ENCODE results near the gene DLGAP1.
"Not testable (repeated sequence)": the region's sequence is repeated elsewhere in the genome, so short reads cannot be mapped to it uniquely, and the experiment has no call there.

The DLGAP1 gene

GRCh38 chr18:3583106-3583872 lies 871.8 kb downstream of the DLGAP1 start:
- DNase-seq (ENCODE audit: low spot score in 2 of 2) = peak in 1 of 2 donors; percentile 46
- peaks cover 27% of the 10 kb centered on the region for H3K4me1 Mint-ChIP-seq
- H3K36me3 Mint-ChIP-seq, ATAC-seq, H3K27ac Mint-ChIP-seq, H3K9me3 Mint-ChIP-seq, H3K4me3 Mint-ChIP-seq: not testable (repeated sequence)

DNA sequence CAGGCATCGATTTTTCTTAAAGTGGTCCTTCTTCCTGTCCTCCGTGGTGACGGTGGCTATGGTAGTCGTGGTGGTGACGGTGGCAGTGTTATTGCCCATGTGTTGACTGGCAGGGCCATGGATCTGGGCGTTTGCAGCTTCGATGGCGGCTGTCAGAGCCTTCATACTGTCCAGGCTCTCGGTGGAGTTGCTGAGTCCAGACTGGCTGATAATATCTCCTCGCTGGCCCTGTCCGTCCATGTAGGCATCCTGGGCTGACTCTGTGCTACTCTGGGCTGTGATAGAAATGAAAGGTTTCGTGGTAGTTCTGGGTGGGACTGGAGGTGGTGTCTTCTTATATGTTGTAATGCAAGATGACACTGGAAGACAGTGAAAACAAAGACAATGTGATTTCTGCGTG lies 873.2 kb downstream of the DLGAP1 start:
- DNase-seq (ENCODE audit: low spot score in 2 of 2) (peak in 1 of 2 donors; percentile 37), ATAC-seq (no peak)
- H3K9me3 Mint-ChIP-seq = no peaks in the 10 kb centered on the region
- H3K4me3 Mint-ChIP-seq = no peak overlapping the region
- peaks cover 24% of the 10 kb centered on the region for H3K4me1 Mint-ChIP-seq
- H3K27ac Mint-ChIP-seq = no peak overlapping the region
- no peaks in the 10 kb centered on the region for H3K36me3 Mint-ChIP-seq

DNA sequence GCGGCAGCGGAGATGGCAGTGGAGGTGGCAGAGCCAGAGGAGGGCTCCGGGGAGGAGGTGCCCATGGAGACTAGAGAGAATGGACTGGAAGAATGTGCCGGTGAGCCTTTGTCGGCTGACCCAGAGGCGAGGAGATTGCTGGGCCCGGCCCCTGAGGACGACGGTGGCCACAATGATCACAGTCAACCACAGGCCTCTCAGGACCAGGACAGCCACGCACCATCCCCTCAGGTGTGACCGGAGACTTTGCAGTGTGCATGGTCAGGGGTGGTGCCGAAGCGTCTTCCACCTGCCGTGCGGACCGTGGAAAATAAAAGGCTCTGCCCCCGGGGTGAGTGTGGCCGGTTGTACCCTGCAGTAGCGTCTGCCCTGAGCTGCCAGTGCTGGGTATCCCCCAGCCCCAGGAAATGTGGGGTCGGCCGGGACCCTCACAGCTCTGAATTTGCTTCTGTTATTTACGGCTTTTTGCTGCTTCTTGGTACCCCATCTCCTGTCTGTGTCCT lies 874.5 kb downstream of the DLGAP1 start:
- H3K4me1 Mint-ChIP-seq = peaks cover 11% of the 10 kb centered on the region
- peak in 1 of 2 donors; percentile 39 for DNase-seq (ENCODE audit: low spot score in 2 of 2)
- not testable (repeated sequence) for H3K36me3 Mint-ChIP-seq, H3K4me3 Mint-ChIP-seq, H3K27ac Mint-ChIP-seq, H3K9me3 Mint-ChIP-seq, ATAC-seq

GRCh38 chr18:3579701-3580100 lies 875.4 kb downstream of the DLGAP1 start:
- Mint-ChIP-seq H3K9me3 (no peaks in the 10 kb centered on the region), H3K36me3 (no peaks in the 10 kb centered on the region), H3K4me3 (no peak overlapping the region), H3K27ac (no peak overlapping the region), H3K4me1 (peaks cover 7% of the 10 kb centered on the region)
- no peak for ATAC-seq
- no peak for DNase-seq (ENCODE audit: low spot score in 2 of 2)

DNA sequence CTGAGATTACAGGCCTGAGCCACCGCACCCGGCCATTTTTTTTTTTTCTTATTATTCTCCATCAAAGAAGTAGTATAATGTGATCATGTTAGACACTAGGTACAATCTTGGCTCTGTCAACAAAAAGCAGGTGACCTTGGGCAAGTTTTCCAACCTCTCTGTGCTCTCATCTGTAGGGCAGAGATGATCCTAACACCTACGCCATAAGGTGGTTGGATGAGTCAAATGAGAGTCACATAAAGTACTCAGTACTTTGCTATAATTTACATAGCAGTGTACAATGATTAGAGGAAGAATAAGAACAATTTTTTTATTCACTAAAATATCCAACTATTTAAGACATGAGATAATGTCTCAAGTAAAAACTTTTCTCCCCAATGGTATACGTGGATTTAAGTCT lies 876.5 kb downstream of the DLGAP1 start:
- H3K4me1 Mint-ChIP-seq = peaks cover 7% of the 10 kb centered on the region
- DNase-seq (ENCODE audit: low spot score in 2 of 2) = peak in 1 of 2 donors; percentile 41
- H3K9me3 Mint-ChIP-seq = no peaks in the 10 kb centered on the region
- ATAC-seq = peak; percentile 94
- H3K36me3 Mint-ChIP-seq = no peaks in the 10 kb centered on the region
- H3K4me3 Mint-ChIP-seq = no peak overlapping the region
- H3K27ac Mint-ChIP-seq = no peak overlapping the region

DNA sequence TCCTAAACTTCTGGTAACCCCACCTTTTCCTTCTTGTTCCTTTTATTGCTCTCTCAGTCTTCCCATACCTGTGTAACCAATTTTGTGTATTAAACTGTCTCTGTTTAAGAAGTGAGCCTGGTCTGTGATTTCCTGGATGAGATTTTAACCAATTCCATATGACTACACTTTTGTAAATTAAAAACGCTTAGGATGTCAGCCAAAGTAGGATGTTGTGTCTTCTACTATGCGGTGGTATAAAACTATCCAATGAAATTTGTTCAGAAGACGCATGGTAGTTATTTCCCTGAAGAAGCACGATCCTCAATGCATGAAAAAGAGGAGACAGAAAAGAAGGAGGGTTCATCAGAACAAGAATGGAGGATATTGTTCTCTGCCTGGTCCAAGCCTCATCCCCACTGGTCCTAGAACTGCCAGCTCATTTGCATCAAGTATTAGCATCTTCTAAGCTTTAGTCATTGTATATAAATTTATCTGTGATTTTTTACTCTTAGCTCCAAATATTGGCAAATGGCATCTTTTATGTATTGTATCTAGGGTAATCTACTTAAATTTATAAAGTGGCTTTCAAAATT lies 877.7 kb downstream of the DLGAP1 start:
- H3K9me3 Mint-ChIP-seq = no peaks in the 10 kb centered on the region
- H3K4me3 Mint-ChIP-seq = no peak overlapping the region
- H3K4me1 Mint-ChIP-seq = no peaks in the 10 kb centered on the region
- DNase-seq (ENCODE audit: low spot score in 2 of 2) (no peak), ATAC-seq (no peak)
- no peak overlapping the region for H3K27ac Mint-ChIP-seq
- H3K36me3 Mint-ChIP-seq = no peaks in the 10 kb centered on the region

GRCh38 chr18:3572761-3573160 lies 882.3 kb downstream of the DLGAP1 start:
- DNase-seq (ENCODE audit: low spot score in 2 of 2) = no peak
- Mint-ChIP-seq H3K4me1 (no peaks in the 10 kb centered on the region), H3K4me3 (no peak overlapping the region), H3K36me3 (no peaks in the 10 kb centered on the region), H3K9me3 (no peaks in the 10 kb centered on the region), H3K27ac (no peak overlapping the region)
- ATAC-seq = no peak

GRCh38 chr18:3566851-3567250 lies 888.3 kb downstream of the DLGAP1 start:
- no peak for DNase-seq (ENCODE audit: low spot score in 2 of 2)
- Mint-ChIP-seq H3K4me3 (no peak overlapping the region), H3K9me3 (peaks cover 6% of the 10 kb centered on the region), H3K4me1 (no peaks in the 10 kb centered on the region), H3K27ac (no peak overlapping the region), H3K36me3 (no peaks in the 10 kb centered on the region)
- ATAC-seq = no peak

GRCh38 chr18:3560755-3561154 lies 894.4 kb downstream of the DLGAP1 start:
- H3K27ac Mint-ChIP-seq = no peak overlapping the region
- no peaks in the 10 kb centered on the region for H3K4me1 Mint-ChIP-seq
- ATAC-seq (no peak), DNase-seq (ENCODE audit: low spot score in 2 of 2) (no peak)
- peaks cover 6% of the 10 kb centered on the region for H3K9me3 Mint-ChIP-seq
- H3K36me3 Mint-ChIP-seq = no peaks in the 10 kb centered on the region
- no peak overlapping the region for H3K4me3 Mint-ChIP-seq

GRCh38 chr18:3554811-3555427 lies 900.2 kb downstream of the DLGAP1 start:
- no peak for ATAC-seq

GRCh38 chr18:3554091-3554601 lies 901.0 kb downstream of the DLGAP1 start:
- Mint-ChIP-seq H3K4me3 (no peak overlapping the region), H3K9me3 (no peaks in the 10 kb centered on the region), H3K4me1 (peaks cover 6% of the 10 kb centered on the region), H3K36me3 (no peaks in the 10 kb centered on the region), H3K27ac (no peak overlapping the region)
- DNase-seq (ENCODE audit: low spot score in 2 of 2) = no peak
- ATAC-seq = no peak

More at GRCh38 chr18:3554811-3555427, 900.2 kb downstream of the DLGAP1 start:
- no peaks in the 10 kb centered on the region for H3K36me3 Mint-ChIP-seq
- peaks cover 6% of the 10 kb centered on the region for H3K4me1 Mint-ChIP-seq
- H3K27ac Mint-ChIP-seq = no peak overlapping the region
- no peaks in the 10 kb centered on the region for H3K9me3 Mint-ChIP-seq
- no peak for DNase-seq (ENCODE audit: low spot score in 2 of 2)
- H3K4me3 Mint-ChIP-seq = no peak overlapping the region

GRCh38 chr18:3552305-3552704 lies 902.8 kb downstream of the DLGAP1 start:
- Mint-ChIP-seq H3K4me3 (no peak overlapping the region), H3K4me1 (peaks cover 6% of the 10 kb centered on the region), H3K36me3 (no peaks in the 10 kb centered on the region), H3K27ac (peak overlapping the region; percentile 76), H3K9me3 (no peaks in the 10 kb centered on the region)
- ATAC-seq (no peak), DNase-seq (ENCODE audit: low spot score in 2 of 2) (no peak)

DNA sequence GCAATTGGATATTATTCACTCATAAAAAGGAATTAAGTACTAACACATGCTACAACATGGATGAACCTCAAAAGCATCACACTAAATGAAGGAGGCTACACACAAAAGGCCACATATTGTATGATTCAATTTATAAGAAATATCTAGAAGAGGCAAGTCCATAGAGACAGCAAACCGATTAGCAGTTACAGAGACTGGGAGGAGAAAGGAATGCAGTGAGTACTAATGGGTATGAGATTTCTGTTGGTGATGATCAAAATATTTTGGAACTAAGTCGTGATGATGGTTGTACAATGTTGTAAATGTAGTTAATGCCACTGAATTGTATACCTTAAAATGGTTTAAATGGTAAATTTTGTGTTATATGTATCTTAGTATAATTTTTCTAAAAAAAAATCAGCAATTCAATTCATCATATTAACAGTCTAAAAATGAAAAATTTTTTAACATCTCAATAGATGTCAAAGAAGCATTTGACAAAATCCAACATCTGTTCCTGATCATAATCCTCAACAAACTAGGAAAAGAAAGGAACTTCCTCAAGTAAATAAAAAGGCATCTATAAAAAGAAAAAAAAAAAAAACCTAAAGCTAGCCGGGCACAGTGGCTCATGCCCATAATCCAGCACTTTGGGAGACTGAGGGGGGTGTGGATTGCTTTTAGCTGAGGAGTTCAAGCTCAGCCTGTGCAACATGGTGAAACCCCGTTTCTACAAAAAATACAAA lies 907.1 kb downstream of the DLGAP1 start:
- Mint-ChIP-seq H3K4me1 (peaks cover 6% of the 10 kb centered on the region), H3K9me3 (no peaks in the 10 kb centered on the region), H3K4me3 (no peak overlapping the region), H3K36me3 (no peaks in the 10 kb centered on the region), H3K27ac (no peak overlapping the region)
- no peak for DNase-seq (ENCODE audit: low spot score in 2 of 2)
- no peak for ATAC-seq

DNA sequence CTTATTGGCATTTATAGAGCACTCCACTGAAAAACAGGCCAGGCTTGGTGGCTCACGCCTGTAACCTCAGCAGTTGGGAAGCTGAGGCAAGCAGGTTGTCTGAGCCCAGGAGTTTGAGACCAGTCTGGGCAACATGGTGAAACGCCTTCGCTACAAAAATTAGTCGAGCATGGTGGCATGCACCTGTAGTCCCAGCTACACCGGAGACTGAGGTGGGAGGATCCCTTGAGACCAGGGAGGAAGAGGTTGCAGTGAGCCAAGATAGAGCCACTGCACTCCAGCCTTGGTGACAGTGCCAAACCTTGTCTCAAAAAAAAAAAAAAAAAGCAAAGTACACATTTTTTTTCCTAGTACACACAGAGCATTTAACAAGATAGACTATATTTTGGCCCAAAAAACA lies 909.0 kb downstream of the DLGAP1 start:
- peaks cover 12% of the 10 kb centered on the region for H3K4me1 Mint-ChIP-seq
- H3K27ac Mint-ChIP-seq = no peak overlapping the region
- H3K4me3 Mint-ChIP-seq = no peak overlapping the region
- no peaks in the 10 kb centered on the region for H3K9me3 Mint-ChIP-seq
- no peaks in the 10 kb centered on the region for H3K36me3 Mint-ChIP-seq
- DNase-seq (ENCODE audit: low spot score in 2 of 2) (no peak), ATAC-seq (no peak)

GRCh38 chr18:3544537-3544936 lies 910.6 kb downstream of the DLGAP1 start:
- Mint-ChIP-seq H3K36me3 (no peaks in the 10 kb centered on the region), H3K27ac (no peak overlapping the region), H3K4me3 (no peak overlapping the region), H3K4me1 (peaks cover 16% of the 10 kb centered on the region), H3K9me3 (no peaks in the 10 kb centered on the region)
- no peak for DNase-seq (ENCODE audit: low spot score in 2 of 2)
- ATAC-seq = no peak

Measured in stimulated activated effector memory CD8-positive, alpha-beta T cell treated with anti-CD3 and anti-CD28 coated beads, Interleukin-12 subunit alpha, Interleukin-12 subunit beta, amount 100 ng/mL, for 72 hours (primary cell).